Measurements from ENCODE around the gene SENP1. TPM values are rescaled to one million over a fixed set of nuclear protein-coding genes. Genes with fewer than 3 reads are reported as not detected.
"Not testable (repeated sequence)": the region's sequence is repeated elsewhere in the genome, so short reads cannot be mapped to it uniquely, and the experiment has no call there.

The SENP1 gene
- total RNA-seq, 1 experiment from 2014 or later, result 28.8 TPM

DNA sequence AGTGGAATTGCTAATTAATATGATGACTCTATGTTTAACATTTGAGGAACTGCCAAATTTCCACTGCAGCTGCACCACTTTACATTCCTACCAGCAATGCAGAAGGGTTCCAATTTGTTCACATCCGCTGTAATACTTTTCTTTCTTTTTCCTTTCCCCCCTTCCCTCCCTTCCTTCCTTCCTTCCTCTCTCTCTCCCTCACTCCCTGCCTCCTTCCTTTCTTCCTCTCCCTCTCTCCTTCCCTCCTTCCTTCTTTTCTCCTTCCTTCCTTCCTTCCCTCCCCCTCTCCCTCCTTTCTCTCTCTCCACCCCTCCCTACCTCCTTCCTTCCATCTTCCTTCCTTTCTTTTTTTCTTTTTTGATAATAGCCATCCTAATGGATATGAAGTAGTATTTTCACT is 10.1 kb upstream of the SENP1 start:
- no CpG with 5 or more reads among the region's 1 CpG for WGBS (ENCODE audit: extremely low coverage, insufficient read length, low lambda C conversion rate)
- peaks cover 23% of the 10 kb centered on the region for H3K27me3 Mint-ChIP-seq (ENCODE audit: low read depth)

GRCh38 chr12:48111312-48111693 is 5.4 kb upstream of the SENP1 start:
- H3K9ac ChIP-seq (ENCODE audit: extremely low read depth, insufficient read length, low read length); H3T11ph ChIP-seq (ENCODE audit: low read length); H4K5ac ChIP-seq (ENCODE audit: insufficient read length, low read depth, low read length); H3K23me2 ChIP-seq (ENCODE audit: insufficient read length, low read depth, low read length, poor library complexity, severe bottlenecking); DNase-seq; H3K4me1 ChIP-seq (ENCODE audit: insufficient read depth, low read length); H3K9me3 ChIP-seq (ENCODE audit: control insufficient read depth, low read depth, low read length); H3K23ac ChIP-seq (ENCODE audit: insufficient read length, low read depth, low read length); H3K4me2 ChIP-seq (ENCODE audit: insufficient read depth, insufficient read length, low read length); H3K27me3 ChIP-seq (ENCODE audit: insufficient read depth, low read length); H4K91ac ChIP-seq (ENCODE audit: insufficient read length, low read depth, low read length); H3K79me1 ChIP-seq (ENCODE audit: insufficient read depth, low read depth, low read length, poor library complexity, severe bottlenecking); H2BK12ac ChIP-seq (ENCODE audit: insufficient read length, low read depth, low read length); H2BK120ac ChIP-seq (ENCODE audit: low read depth, low read length, poor library complexity, severe bottlenecking); H3K27ac ChIP-seq (ENCODE audit: insufficient read length, low read depth, low read length); H2AFZ ChIP-seq (ENCODE audit: low read length); H2BK5ac ChIP-seq (ENCODE audit: insufficient read length, low read length); H2AK5ac ChIP-seq (ENCODE audit: insufficient read length, low read length); H3K14ac ChIP-seq (ENCODE audit: insufficient read depth, low read length); H3K4me1 Mint-ChIP-seq; H3K79me2 ChIP-seq (ENCODE audit: insufficient read depth, low read length); H3K56ac ChIP-seq (ENCODE audit: insufficient read length, low read depth, low read length); H3K4ac ChIP-seq (ENCODE audit: low read depth, low read length); H3K27ac Mint-ChIP-seq; H2BK15ac ChIP-seq (ENCODE audit: low read depth, low read length); H4K20me1 ChIP-seq (ENCODE audit: control insufficient read depth, insufficient read depth, insufficient read length); H3K4me3 Mint-ChIP-seq; H2BK20ac ChIP-seq (ENCODE audit: low read depth, low read length, poor library complexity, severe bottlenecking); H3K18ac ChIP-seq (ENCODE audit: insufficient read length, low read depth, low read length); H3K36me3 Mint-ChIP-seq (ENCODE audit: insufficient read depth in 1 of 3, low read depth in 3 of 3); H4K8ac ChIP-seq (replicated peaks; ENCODE audit: insufficient read length, low read depth, low read length): not testable (repeated sequence)
- H3K27me3 Mint-ChIP-seq (ENCODE audit: low read depth), result peaks cover 34% of the 10 kb centered on the region
- H3K9me3 Mint-ChIP-seq, result peaks cover 10 to 15% of the 10 kb centered on the region in 2 experiments
- no CpG with 5 or more reads among the region's 5 CpGs for WGBS (ENCODE audit: extremely low coverage, insufficient read length, low lambda C conversion rate)

More for the DNA sequence above, 10.1 kb upstream of the SENP1 start:
- H4K91ac ChIP-seq (ENCODE audit: insufficient read length, low read depth, low read length), result no peak overlapping the region
- Mint-ChIP-seq H3K4me1 (peaks cover 19% of the 10 kb centered on the region in 2 experiments), H3K36me3 (ENCODE audit: insufficient read depth in 1 of 3, low read depth in 3 of 3) (no peaks in the 10 kb centered on the region; a peak in 1 of 7 replicates), H3K4me3 (no peak overlapping the region), H3K9me3 (peaks cover 10 to 15% of the 10 kb centered on the region in 2 experiments), H3K27ac (no peak overlapping the region)
- DNase-seq, result no peak
- no peak overlapping the region for H3K56ac ChIP-seq (ENCODE audit: insufficient read length, low read depth, low read length)
- no peak overlapping the region for H2BK12ac ChIP-seq (ENCODE audit: insufficient read length, low read depth, low read length)
- TF ChIP-seq CTCF (conservative IDR thresholded peaks at IDR 0.05), result no peak
- no peaks in the 10 kb centered on the region; the same call in 1 of the 2 replicates for H3K4me1 ChIP-seq (ENCODE audit: insufficient read depth, low read length)
- H3K27ac ChIP-seq (ENCODE audit: insufficient read length, low read depth, low read length), result no peak overlapping the region
- H2AFZ ChIP-seq (ENCODE audit: low read length), result no peak overlapping the region
- H3K14ac ChIP-seq (ENCODE audit: insufficient read depth, low read length), result no peak overlapping the region
- H2BK15ac ChIP-seq (ENCODE audit: low read depth, low read length), result no peak overlapping the region
- no peak overlapping the region for H3K23ac ChIP-seq (ENCODE audit: insufficient read length, low read depth, low read length)
- no peak overlapping the region for H3K9ac ChIP-seq (ENCODE audit: extremely low read depth, insufficient read length, low read length)
- H3K4me2 ChIP-seq (ENCODE audit: insufficient read depth, insufficient read length, low read length), result no peak overlapping the region
- no peak overlapping the region for H2BK120ac ChIP-seq (ENCODE audit: low read depth, low read length, poor library complexity, severe bottlenecking)
- no peak overlapping the region for H3T11ph ChIP-seq (ENCODE audit: low read length)
- peaks cover 5% of the 10 kb centered on the region; the same call in 1 of the 2 replicates for H3K79me2 ChIP-seq (ENCODE audit: insufficient read depth, low read length)
- no peak overlapping the region for H3K4ac ChIP-seq (ENCODE audit: low read depth, low read length)
- H2BK5ac ChIP-seq (ENCODE audit: insufficient read length, low read length), result no peak overlapping the region
- no peak overlapping the region for H4K5ac ChIP-seq (ENCODE audit: insufficient read length, low read depth, low read length)
- no peaks in the 10 kb centered on the region for H3K79me1 ChIP-seq (ENCODE audit: insufficient read depth, low read depth, low read length, poor library complexity, severe bottlenecking)
- H4K8ac ChIP-seq (replicated peaks; ENCODE audit: insufficient read length, low read depth, low read length), result no peak overlapping the region
- H2BK20ac ChIP-seq (ENCODE audit: low read depth, low read length, poor library complexity, severe bottlenecking), result no peak overlapping the region
- no peak overlapping the region for H2AK5ac ChIP-seq (ENCODE audit: insufficient read length, low read length)
- H3K27me3 ChIP-seq (ENCODE audit: insufficient read depth, low read length), result no peaks in the 10 kb centered on the region
- H4K20me1 ChIP-seq (ENCODE audit: control insufficient read depth, insufficient read depth, insufficient read length), result no peaks in the 10 kb centered on the region
- no peaks in the 10 kb centered on the region for H3K9me3 ChIP-seq (ENCODE audit: control insufficient read depth, low read depth, low read length)
- no peak overlapping the region for H3K18ac ChIP-seq (ENCODE audit: insufficient read length, low read depth, low read length)
- peaks cover 8% of the 10 kb centered on the region for H3K23me2 ChIP-seq (ENCODE audit: insufficient read length, low read depth, low read length, poor library complexity, severe bottlenecking)
